Activated naive CD4-positive, alpha-beta T cell treated with anti-CD3 and anti-CD28 coated beads, Interleukin-2, amount 50 U/mL, for 72 hours (primary cell): ENCODE results near the gene GRK2. TPM values are rescaled to one million over a fixed set of nuclear protein-coding genes. Genes with fewer than 3 reads are reported as not detected.
"Not testable (repeated sequence)": the region's sequence is repeated elsewhere in the genome, so short reads cannot be mapped to it uniquely, and the experiment has no call there.

Experiments used
- ATAC-seq, 2 donors: fragments of 150-1000 bp; cut with Tn5 transposase; 2 replicates each; pipeline ENCODE4 v1.10.0; 2021; ENCODE audit warnings: mild to moderate bottlenecking in 2 of 2, moderate library complexity in 2 of 2
- DNase-seq, 2 donors: peaks; one replicate each; pipeline ENCODE4 v3.0.0; 2021 to 2022; ENCODE audit warnings: low spot score in 2 of 2
- H3K27ac Mint-ChIP-seq, 2 donors: one replicate each; pipeline ENCODE4 v1.8.0; 2022; ENCODE audit warnings: mild to moderate bottlenecking in 2 of 2, mixed read lengths in 2 of 2
- H3K36me3 Mint-ChIP-seq, 2 donors: one replicate each; pipeline ENCODE4 v1.8.0; 2022; ENCODE audit warnings: mixed read lengths in 2 of 2
- H3K9me3 Mint-ChIP-seq, 2 donors: one replicate each; pipeline ENCODE4 v1.8.0; 2022; ENCODE audit warnings: mixed read lengths in 2 of 2
- total RNA-seq, 2 donors: library from RNA; stranded (reverse); gene quantifications; one replicate each; pipeline ENCODE4 v1.2.3, GENCODE V29; 2022

Gene GRK2
- 100 to 1,000 TPM; 289 to 376 TPM for total RNA-seq

DNA sequence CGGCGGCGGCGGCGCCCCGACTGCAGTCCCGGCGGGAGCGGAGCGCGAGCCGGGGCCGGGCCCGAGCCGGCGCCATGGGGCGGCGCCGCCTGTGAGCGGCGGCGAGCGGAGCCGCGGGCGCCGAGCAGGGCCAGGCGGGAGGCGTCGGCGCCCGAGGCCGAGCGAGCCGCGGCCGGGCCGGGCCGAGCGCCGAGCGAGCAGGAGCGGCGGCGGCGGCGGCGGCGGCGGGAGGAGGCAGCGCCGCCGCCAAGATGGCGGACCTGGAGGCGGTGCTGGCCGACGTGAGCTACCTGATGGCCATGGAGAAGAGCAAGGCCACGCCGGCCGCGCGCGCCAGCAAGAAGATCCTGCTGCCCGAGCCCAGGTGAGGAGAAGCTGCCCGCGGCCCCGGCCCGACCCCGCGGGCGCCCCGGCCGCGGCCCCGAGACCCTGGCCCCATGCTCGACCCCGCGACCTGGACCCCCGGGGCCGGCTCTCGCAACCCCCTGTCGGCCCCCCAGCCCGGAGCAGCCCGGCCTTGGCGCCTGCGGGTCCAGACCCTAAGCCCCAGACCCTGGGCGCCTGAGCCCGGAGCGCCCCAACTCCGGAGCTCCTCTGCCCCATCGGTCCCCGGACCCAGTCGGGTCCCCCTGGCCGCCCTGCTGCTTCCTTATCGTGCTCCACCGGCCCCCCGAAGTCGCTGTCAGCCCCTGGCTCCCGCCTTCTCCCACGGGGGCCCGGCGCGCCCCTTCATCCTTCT is at the start of gene GRK2:
GRK2 (plus strand) TSS at position 25 of the 739 bp plus-strand sequence; CDS start at position 252, 227 bp downstream.
- ATAC-seq (peak in 1 of 2 donors; percentile 9), DNase-seq (peak in 1 of 2 donors; percentile 64)
- Mint-ChIP-seq H3K27ac (peak within 1 kb of the TSS; percentile 95 to 97), H3K9me3 (no peaks in the 10 kb centered on the region), H3K36me3 (peaks cover 45 to 55% of the 10 kb centered on the region in 2 donors)

DNA sequence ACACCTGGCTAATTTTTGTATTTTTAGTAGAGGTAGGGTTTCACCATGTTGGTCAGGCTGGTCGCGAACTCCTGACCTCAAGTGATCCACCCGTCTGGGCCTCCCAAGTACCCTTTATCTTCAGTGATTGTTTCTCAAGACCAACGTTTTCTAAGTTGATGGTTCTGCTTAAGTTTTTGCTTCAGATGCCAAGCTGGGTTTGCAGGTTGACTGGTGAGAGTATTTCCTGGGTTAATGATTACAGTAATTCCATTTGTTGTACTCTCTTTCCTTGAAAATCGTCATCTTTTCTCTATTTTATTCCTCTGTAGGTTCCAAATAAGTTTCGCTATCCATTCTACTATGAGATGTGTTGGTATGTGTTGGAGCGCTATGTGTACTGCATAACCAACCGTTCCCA is 38.5 kb upstream of the GRK2 start:
- no peaks in the 10 kb centered on the region for H3K9me3 Mint-ChIP-seq
- H3K36me3 Mint-ChIP-seq = peaks cover 6 to 9% of the 10 kb centered on the region in 2 donors
- no peak for DNase-seq
- no peak for ATAC-seq
- H3K27ac Mint-ChIP-seq = peak overlapping the region in 1 of 2 donors; percentile 6

DNA sequence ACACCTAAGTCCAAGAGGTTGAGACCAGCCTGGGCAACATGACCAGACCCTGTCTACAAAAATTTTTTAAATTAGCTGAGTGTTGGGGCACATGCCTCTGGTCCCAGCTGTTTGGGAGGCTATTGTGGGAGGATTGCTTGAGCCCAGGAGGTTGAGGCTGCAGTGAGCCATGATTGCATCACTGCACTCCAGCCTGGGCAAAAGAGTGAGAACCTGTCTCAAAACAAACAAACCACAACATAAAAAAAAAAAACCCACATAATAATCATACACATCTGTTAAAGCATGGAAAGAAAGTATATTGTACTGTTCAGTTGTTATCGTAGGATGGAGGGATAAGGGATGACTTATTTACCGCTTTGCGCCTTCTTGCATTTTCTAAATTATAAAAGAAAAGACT is 35.9 kb upstream of the GRK2 start:
- DNase-seq = no peak
- ATAC-seq = peak; percentile 36 to 62
- Mint-ChIP-seq H3K36me3 (peaks cover 12 to 15% of the 10 kb centered on the region in 2 donors), H3K27ac (peak overlapping the region; percentile 44 to 55), H3K9me3 (no peaks in the 10 kb centered on the region)

DNA sequence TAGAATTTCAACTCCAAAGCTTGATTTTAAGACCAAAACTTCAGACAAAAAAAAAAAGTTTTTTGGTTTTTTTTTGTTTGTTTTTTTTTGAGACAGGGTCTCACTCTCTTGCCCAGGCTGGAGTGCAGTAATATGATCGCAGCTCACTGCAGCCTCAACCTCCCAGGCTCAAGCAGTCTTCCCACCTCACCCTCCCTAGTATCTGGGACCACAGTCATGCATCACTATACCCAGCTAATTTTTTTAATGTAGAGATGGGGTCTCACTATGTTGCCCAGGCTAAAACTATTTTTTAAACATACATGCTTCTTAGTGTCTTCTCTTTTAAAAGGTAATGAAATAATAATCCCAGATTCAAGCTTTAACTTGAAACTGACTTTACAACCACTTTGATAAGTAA is 35.4 kb upstream of the GRK2 start:
- Mint-ChIP-seq H3K9me3 (no peaks in the 10 kb centered on the region), H3K36me3 (peaks cover 12 to 15% of the 10 kb centered on the region in 2 donors), H3K27ac (no peak overlapping the region)
- DNase-seq (no peak), ATAC-seq (no peak)

DNA sequence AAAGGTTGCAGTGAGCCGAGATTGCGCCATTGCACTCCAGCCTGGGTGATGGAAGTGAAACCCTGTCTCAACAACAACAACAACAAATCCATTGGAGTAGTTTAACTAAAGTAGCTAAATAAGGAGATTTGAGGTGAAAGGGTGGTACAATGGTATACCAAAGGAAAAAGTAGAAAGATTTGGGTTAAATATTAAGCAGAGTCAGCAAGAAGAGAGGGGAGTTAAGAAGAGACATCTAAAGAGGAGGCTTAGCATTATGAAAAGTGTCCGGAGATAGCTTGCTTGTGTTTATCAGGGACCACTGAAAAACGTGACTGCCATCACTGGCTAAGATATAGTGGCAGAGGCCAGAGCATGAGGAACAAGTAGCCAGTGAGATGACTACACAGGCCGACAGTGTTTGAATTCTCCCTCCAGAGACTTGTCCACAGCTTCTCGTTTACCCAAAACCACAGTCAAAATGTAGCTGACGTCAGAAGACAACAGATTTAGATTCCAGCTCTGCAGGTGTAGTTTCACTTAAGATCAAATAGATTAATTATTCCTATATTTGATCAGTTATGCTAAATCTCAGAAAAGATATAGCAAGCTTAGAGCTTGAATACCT is 32.6 kb upstream of the GRK2 start:
- no peaks in the 10 kb centered on the region for H3K9me3 Mint-ChIP-seq
- H3K36me3 Mint-ChIP-seq = peaks cover 6 to 14% of the 10 kb centered on the region in 2 donors
- H3K27ac Mint-ChIP-seq = peak overlapping the region in 1 of 2 donors; percentile 19
- no peak for ATAC-seq
- no peak for DNase-seq

DNA sequence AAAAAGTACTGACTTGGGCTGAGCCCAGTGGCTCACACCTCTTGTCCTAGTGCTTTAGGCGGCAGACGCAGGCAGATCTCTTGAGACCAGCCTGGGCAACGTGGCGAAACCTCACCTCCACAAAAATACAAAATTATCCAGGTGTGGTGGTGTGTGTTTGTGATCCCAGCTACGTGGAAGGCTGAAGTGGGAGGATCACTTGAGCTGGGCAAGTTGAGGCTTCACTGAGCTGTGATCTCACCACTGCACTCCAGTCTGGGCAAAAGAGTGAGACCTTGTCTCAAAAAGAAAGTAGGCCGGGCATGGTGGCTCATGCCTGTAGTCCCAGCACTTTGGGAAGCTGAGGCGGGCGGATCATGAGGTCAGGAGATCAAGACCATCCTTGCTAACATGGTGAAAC is 31.7 kb upstream of the GRK2 start:
- H3K36me3 Mint-ChIP-seq, H3K9me3 Mint-ChIP-seq, ATAC-seq, DNase-seq: not testable (repeated sequence)
- peak overlapping the region; percentile 19 to 47 for H3K27ac Mint-ChIP-seq

DNA sequence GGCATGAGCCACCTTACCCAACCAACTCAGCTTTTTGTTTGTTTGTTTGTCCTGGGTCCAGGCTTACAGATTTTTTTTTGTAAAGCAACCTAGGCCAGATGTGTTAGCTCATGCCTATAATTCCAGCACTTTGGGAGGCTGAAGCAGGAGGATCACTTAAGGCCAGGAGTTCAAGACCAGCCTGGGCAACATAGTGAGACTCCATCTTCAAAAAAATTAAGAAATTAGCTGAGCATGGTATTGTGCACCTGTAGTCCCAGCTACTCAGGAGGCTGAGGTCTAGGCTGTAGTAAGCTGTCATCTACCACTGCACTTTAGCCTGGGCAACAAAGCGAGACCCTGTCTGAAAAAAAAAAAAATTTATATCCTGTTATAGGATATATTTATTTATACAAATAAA is 28.7 kb upstream of the GRK2 start:
- Mint-ChIP-seq H3K27ac (no peak overlapping the region), H3K36me3 (peaks cover 33 to 34% of the 10 kb centered on the region in 2 donors), H3K9me3 (no peaks in the 10 kb centered on the region)
- no peak for ATAC-seq
- no peak for DNase-seq

DNA sequence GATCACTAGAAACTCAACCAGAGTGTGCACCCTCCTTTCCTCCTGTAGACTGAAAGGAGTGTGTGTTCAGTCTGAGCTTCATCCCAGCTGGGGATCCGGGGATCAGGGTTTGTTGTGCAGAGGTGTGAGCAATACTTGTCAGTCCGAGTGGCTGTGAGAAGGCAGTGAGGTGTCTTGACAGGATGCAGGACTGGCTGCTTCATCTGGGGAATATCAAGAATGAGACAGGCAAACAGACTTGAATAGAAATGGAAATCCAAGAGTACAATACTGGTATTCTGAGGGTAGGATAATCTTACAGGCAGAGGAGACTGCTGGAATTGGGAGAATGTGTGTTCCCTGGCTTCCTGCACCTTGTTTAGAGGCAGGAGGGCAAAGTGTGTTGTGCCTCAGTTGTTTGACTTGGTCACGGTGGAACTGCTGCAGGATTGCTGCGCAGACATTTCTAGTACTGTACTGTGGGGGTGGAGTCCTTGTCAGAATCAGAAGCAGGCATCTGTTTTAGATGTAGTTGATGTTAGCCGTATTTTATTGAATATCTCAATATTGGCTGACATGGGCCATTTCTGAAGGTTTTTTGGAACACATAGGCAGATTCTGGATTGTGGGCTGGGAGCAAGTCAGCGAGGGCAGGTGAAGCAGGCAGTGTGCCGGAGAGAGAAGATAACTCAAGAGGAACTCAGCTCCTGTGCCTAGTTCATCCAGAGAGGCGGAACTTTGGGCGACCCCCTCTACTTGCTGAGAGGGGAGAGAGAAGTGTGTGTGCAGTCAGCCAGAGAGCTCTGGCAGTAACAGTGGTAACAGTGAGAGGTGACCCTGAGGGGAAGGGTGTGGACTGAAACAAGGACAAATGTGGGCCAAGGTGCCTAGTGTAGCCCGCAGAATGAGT is 27.1 kb upstream of the GRK2 start:
- Mint-ChIP-seq H3K27ac (peak overlapping the region; percentile 99 to 100), H3K9me3 (no peaks in the 10 kb centered on the region), H3K36me3 (peaks cover 44 to 48% of the 10 kb centered on the region in 2 donors)
- no peak for DNase-seq
- ATAC-seq = no peak

DNA sequence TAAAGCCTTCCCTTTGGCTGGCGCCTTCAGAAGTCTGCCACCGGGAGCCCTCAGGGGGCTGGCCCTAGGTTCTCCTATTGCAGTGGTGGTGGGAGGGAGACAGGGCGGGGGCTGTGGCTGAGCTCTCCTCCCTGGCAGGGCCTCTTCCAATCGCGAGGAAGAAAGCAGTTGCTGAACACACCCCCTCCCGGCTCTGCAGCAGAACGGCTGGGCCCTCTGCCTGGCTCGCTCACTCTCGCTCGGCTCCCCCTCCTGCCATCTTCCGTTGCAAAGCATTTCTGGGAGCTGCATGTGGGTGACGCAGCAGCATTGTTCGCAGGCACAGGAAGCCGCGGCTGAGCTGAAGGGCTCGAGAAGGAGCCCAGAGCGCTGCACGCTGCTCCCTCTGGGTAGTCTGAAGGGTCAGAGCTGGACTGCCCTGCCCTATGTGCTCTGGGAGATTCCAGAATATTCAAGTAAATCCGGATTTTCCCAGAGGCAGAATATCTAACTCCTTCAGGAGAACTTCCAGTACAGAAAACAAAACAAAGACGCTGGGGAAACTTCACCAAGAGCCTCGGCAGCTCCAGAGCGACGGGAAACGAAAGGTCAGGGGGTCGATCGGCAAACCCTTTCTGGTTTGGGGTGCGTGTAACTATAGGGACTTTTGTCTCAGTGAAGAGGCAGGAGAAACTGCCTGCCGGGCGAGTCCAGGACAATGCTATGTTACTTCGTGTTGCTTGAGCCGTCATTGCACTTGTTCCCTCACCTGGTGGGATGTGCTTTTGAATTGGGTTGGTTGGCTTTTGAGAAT is 26.3 kb upstream of the GRK2 start:
- peak; percentile 93 to 96 for DNase-seq
- peaks cover 44 to 50% of the 10 kb centered on the region in 2 donors for H3K36me3 Mint-ChIP-seq
- H3K9me3 Mint-ChIP-seq = no peaks in the 10 kb centered on the region
- peak overlapping the region; percentile 99 to 100 for H3K27ac Mint-ChIP-seq
- ATAC-seq = peak; percentile 92

DNA sequence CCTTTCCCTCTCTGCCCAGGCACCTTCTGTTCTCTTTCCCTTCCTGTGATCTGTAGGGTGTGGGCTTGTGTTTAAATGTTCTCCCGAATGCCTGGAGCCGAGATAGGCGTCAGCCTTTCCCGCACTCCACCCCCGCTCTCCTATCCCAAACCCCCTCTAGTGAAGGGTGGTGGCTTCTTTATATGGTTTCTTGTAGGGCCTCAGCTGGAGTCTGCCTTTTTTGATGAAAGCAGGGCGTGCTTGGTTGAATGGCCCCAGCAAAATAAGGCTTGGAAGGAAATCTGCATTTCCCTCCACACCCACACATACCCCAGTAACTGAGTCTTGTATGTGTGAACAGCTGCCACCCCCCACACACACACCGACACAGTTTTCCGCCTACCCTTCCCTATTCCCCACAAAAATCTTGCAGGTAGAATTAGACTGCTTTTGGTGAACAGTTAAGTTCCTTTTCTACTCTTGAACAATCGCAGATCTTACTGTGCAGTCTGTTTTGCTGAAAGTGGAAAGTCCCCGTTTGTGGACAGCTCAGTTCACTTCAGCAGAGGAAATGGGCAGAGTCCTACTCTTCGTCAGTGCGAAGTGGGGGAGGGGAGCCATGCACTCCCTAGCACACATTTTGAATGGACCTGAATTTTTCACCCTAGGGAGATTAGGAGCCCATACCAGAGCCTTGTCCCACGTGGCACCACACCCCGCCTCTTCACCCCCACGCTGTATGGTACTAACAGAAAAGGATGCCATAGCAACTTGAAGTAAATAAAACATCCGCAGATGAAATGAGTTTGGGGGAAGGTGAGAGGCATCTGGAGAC is 25.5 kb upstream of the GRK2 start:
- peak overlapping the region; percentile 99 to 100 for H3K27ac Mint-ChIP-seq
- H3K36me3 Mint-ChIP-seq = peaks cover 45 to 58% of the 10 kb centered on the region in 2 donors
- peak; percentile 54 to 56 for ATAC-seq
- peak; percentile 80 to 83 for DNase-seq
- no peaks in the 10 kb centered on the region for H3K9me3 Mint-ChIP-seq

DNA sequence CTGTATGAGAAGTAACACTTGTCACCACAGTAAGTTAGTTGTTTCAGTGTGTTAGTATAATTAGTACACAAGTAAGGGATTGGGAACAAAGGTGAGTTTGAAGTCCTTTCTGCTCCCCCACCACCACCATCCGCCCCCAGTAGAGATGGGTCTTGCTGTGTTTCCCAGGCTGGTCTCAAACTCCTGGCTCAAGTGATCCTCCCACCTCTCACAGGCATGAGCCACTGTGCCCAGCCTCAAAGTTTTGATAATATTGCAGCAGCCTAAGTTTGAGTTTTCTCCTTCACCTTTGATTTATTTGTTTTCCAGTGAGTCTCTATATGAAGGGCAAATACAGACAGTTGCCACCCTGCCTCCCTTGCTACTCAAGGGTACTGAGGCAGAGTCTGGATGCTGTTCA is 23.7 kb upstream of the GRK2 start:
- ATAC-seq (no peak), DNase-seq (no peak)
- peaks cover 50 to 68% of the 10 kb centered on the region in 2 donors for H3K36me3 Mint-ChIP-seq
- peak overlapping the region; percentile 99 to 100 for H3K27ac Mint-ChIP-seq
- no peaks in the 10 kb centered on the region for H3K9me3 Mint-ChIP-seq

DNA sequence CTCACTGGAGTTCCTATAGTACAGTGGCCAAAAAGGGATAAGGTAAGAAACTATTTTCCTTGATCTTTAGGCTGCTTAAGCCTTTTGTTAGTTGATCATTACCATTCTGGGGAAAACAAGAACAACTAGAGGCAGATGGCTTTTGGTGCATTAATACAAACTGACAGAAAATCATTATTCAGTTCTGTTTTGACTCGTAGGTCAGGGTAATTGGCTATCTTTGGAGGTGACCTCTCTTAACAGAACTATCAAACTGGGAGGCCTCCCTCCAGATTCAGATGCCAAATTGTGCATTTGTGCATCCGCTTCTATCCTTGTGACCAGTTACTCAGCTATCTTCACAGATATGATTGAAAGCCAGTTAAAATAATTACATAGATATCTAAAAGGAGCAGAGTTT is 23.2 kb upstream of the GRK2 start:
- no peak for ATAC-seq
- Mint-ChIP-seq H3K27ac (peak overlapping the region; percentile 99 to 100), H3K9me3 (no peaks in the 10 kb centered on the region), H3K36me3 (peaks cover 54 to 72% of the 10 kb centered on the region in 2 donors)
- no peak for DNase-seq

DNA sequence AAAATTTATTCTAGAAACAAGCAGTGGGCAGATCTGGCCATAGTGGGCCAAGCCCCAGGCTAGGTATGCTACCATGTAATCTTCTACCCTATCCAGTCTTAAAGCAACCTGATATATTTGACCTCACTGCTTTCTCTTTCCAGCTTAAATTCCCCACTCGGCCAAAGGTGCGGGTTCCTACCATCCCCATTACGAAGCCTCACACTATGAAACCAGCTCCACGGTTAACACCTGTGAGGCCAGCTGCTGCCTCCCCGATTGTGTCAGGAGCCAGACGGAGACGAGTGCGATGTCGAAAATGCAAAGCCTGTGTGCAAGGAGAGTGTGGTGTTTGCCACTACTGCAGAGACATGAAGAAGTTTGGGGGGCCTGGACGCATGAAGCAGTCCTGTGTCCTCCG is 21.2 kb upstream of the GRK2 start:
- DNase-seq (no peak), ATAC-seq (no peak)

DNA sequence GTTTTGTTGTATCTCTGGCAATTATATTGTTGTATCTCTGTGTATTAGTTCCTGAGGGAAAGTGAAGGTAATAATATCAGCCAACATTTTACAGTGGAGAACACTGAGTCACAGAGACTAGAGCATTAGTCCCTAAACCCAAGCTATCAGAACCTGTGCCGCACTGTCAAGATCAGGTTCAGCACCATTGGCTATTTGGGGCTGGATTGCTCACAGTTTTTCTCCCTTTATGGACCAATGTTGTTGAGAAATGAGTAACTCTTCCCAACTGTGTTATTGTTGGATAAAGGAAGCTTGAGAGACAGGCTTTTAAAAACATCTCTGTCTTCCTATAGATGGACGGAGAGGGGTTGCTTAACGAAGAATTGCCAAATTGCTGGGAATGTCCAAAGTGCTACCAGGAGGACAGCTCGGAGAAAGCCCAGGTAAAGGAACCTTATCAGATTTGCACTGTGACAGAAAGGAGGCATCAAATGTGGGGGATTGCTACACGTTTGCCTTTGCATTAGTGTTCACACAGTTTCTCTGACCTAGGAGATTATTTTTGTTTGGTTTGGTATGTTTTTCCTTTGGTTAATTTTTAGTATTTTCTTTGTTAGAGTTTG is 18.2 kb upstream of the GRK2 start:
- peaks cover 41 to 61% of the 10 kb centered on the region in 2 donors for H3K36me3 Mint-ChIP-seq
- H3K27ac Mint-ChIP-seq = peak overlapping the region; percentile 53 to 60
- H3K9me3 Mint-ChIP-seq = no peaks in the 10 kb centered on the region
- ATAC-seq = no peak
- no peak for DNase-seq

More for the DNA sequence above, 21.2 kb upstream of the GRK2 start:
- Mint-ChIP-seq H3K36me3 (peaks cover 68 to 89% of the 10 kb centered on the region in 2 donors), H3K27ac (peak overlapping the region in 1 of 2 donors; percentile 73), H3K9me3 (no peaks in the 10 kb centered on the region)

DNA sequence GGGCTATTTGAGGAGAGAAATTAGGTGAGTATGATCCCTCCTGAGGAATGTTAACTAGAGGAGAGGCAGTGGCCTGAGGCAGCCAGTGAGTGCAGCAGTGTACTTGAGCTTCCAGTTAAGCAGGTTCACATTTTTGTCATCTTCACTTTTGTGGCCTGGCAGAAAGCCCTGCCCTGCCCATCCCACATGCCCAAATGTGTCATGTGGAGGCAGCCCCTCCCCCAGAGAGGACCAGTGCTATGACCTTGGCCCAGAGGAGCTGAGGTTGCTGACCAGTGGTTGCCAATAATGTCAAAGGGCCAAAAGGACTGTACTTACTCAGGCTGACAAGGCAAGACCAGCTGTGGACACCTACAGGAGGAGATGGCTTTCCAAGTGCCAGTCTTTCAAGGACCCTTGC is 17.6 kb upstream of the GRK2 start:
- H3K9me3 Mint-ChIP-seq = no peaks in the 10 kb centered on the region
- ATAC-seq (no peak), DNase-seq (no peak)
- peak overlapping the region; percentile 53 to 60 for H3K27ac Mint-ChIP-seq
- H3K36me3 Mint-ChIP-seq = peaks cover 39 to 58% of the 10 kb centered on the region in 2 donors
